Neural cell (in vitro differentiated cells): Measurements from ENCODE around the gene GPS2. TPM values are rescaled to one million over a fixed set of nuclear protein-coding genes. Genes with fewer than 3 reads are reported as not detected.

Experiments
- H2AFZ ChIP-seq: fragments of 200-600, 300-800 bp; sonication (generic), shearing (Covaris generic); 2 replicates; pipeline ENCODE4 v1.6.0; 2014; ENCODE audit warnings: low read depth, mild to moderate bottlenecking, antibody characterized with exemption, low read length, moderate library complexity
- H3F3A ChIP-seq: fragments of 200-600 bp; shearing (Covaris generic); 2 replicates; pipeline ENCODE4 v1.6.1; 2016; ENCODE audit warnings: mild to moderate bottlenecking, moderate library complexity, mixed read lengths, antibody characterized with exemption, low read length; ENCODE audit not compliant: insufficient read depth, poor library complexity, severe bottlenecking
- H3K27ac ChIP-seq: fragments of 200-600, 300-800 bp; sonication (generic), shearing (Covaris generic); 2 replicates; pipeline ENCODE4 v1.5.1; 2014; ENCODE audit warnings: mild to moderate bottlenecking, low read length, moderate library complexity
- H3K27me3 ChIP-seq: fragments of 300-800, 200-600 bp; sonication (generic), shearing (Covaris generic); 2 replicates; pipeline ENCODE4 v1.6.0; 2014; ENCODE audit warnings: mild to moderate bottlenecking, low read depth, low read length, moderate library complexity; ENCODE audit not compliant: insufficient read depth
- H3K36me3 ChIP-seq: fragments of 300-800, 200-600 bp; sonication (generic), shearing (Covaris generic); 2 replicates; pipeline ENCODE4 v1.5.1; 2014; ENCODE audit warnings: mild to moderate bottlenecking, antibody characterized with exemption, low read length, moderate library complexity; ENCODE audit not compliant: insufficient read depth
- H3K4me2 ChIP-seq: fragments of 300-800, 200-600 bp; sonication (generic), shearing (Covaris generic); 2 replicates; pipeline ENCODE4 v1.6.0; 2014; ENCODE audit warnings: mild to moderate bottlenecking, low read length
- H3K4me3 ChIP-seq: fragments of 300-800, 200-600 bp; sonication (generic), shearing (Covaris generic); 2 replicates; pipeline ENCODE4 v1.5.1; 2014; ENCODE audit warnings: mild to moderate bottlenecking, low read length, moderate library complexity
- H3K79me2 ChIP-seq: fragments of 200-600 bp; shearing (Covaris generic); replicated peaks from 2 replicates; pipeline ENCODE4 v1.6.0; 2014; ENCODE audit warnings: mild to moderate bottlenecking, low read length, moderate library complexity; ENCODE audit not compliant: insufficient read depth
- H3K9ac ChIP-seq: fragments of 300-800, 200-600 bp; sonication (generic), shearing (Covaris generic); 2 replicates; pipeline ENCODE4 v1.6.1; 2016; ENCODE audit warnings: mild to moderate bottlenecking, low read length, mixed read lengths
- H3K9me2 ChIP-seq: fragments of 200-600 bp; shearing (Covaris generic); 2 replicates; pipeline ENCODE4 v1.6.1; 2016; ENCODE audit warnings: mild to moderate bottlenecking, low read length, mixed read lengths; ENCODE audit not compliant: insufficient read depth
- H3K9me3 ChIP-seq: fragments of 200-600, 300-800 bp; sonication (generic), shearing (Covaris generic); 2 replicates; pipeline ENCODE4 v1.6.1; 2016; ENCODE audit warnings: mild to moderate bottlenecking, mixed run types, low read length, moderate library complexity, mixed read lengths
- H4K20me1 ChIP-seq: fragments of 200-600 bp; shearing (Covaris generic); 2 replicates; pipeline ENCODE4 v1.6.1; 2016; ENCODE audit warnings: mild to moderate bottlenecking, mixed run types; ENCODE audit not compliant: insufficient read depth
- EP300 ChIP-seq: fragments of 450-650 bp; conservative IDR thresholded peaks from 2 replicates; pipeline ENCODE4 v1.6.1; 2014; ENCODE audit warnings: antibody characterized with exemption, mild to moderate bottlenecking, moderate library complexity; ENCODE audit not compliant: poor library complexity, severe bottlenecking
- EZH2 ChIP-seq: fragments of 200-600, 300-800 bp; shearing (Covaris generic), sonication (generic); IDR thresholded peaks from 2 replicates; pipeline ENCODE4 v1.6.1; 2014; ENCODE audit warnings: antibody characterized with exemption, low read length, borderline replicate concordance, mild to moderate bottlenecking; ENCODE audit not compliant: insufficient read depth, poor library complexity, severe bottlenecking
- MXI1 ChIP-seq: fragments of 450-650 bp; conservative IDR thresholded peaks from 2 replicates; pipeline ENCODE4 v1.6.1; 2014; ENCODE audit warnings: antibody characterized with exemption, mild to moderate bottlenecking; ENCODE audit not compliant: poor library complexity, severe bottlenecking
- POLR2AphosphoS5 ChIP-seq: IDR thresholded peaks from 2 replicates; pipeline ENCODE4 v1.6.1; 2012
- RAD21 ChIP-seq: fragments of 450-650 bp; conservative IDR thresholded peaks from 2 replicates; pipeline ENCODE4 v1.6.1; 2014; ENCODE audit warnings: antibody characterized with exemption, mild to moderate bottlenecking, moderate library complexity
- SMC3 ChIP-seq: fragments of 450-650 bp; conservative IDR thresholded peaks from 2 replicates; pipeline ENCODE4 v1.6.1; 2014; ENCODE audit warnings: antibody characterized with exemption, mild to moderate bottlenecking, moderate library complexity; ENCODE audit not compliant: poor library complexity
- TAF1 ChIP-seq: IDR thresholded peaks from 2 replicates; pipeline ENCODE4 v1.6.1; 2012; ENCODE audit warnings: low read depth
- polyA plus RNA-seq: library from polyadenylated mRNA; depleted of rRNA; stranded (reverse); fragments of >200 nt; gene quantifications from 2 replicates; pipeline ENCODE4 v1.2.3, GENCODE V29; 2014
- TF ChIP-seq, protein P1 (sequence below): fragments of 450-650 bp; IDR thresholded peaks from 2 replicates; pipeline ENCODE4 v1.5.1; 2014; ENCODE audit warnings: antibody characterized with exemption, mild to moderate bottlenecking, moderate library complexity; ENCODE audit not compliant: poor library complexity, severe bottlenecking
- TF ChIP-seq, protein P2 (sequence below): IDR thresholded peaks from 2 replicates; pipeline ENCODE4 v1.6.1; 2012; ENCODE audit warnings: borderline replicate concordance

Gene GPS2
- polyA plus RNA-seq, 1 donor from 2014 or later = 108 TPM

DNA sequence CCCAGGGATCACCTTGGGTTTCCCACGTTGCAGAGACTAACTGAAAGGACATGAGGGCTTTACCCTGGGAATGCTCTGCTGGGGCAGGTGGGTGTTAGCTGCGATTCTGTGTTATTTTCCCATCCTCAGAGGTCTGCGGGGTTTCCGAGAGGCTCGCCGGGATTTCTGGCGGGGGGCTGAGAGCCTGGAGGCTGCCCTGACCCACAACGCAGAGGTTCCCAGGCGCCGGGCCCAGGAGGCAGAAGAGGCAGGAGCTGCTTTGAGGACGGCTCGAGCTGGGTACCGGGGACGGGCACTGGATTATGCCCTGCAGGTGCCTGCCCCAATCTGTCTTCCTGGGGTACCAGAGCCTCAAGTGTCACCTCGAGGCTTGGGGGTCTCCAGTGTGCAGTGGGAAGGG is 28.1 kb upstream of the GPS2 start:
- no peak for TF ChIP-seq TAF1
- no peak for TF ChIP-seq RAD21
- no peak for TF ChIP-seq MXI1
- TF ChIP-seq EP300 = no peak
- TF ChIP-seq POLR2AphosphoS5 = no peak
- TF ChIP-seq SMC3 = no peak
- TF ChIP-seq, protein P1, sequence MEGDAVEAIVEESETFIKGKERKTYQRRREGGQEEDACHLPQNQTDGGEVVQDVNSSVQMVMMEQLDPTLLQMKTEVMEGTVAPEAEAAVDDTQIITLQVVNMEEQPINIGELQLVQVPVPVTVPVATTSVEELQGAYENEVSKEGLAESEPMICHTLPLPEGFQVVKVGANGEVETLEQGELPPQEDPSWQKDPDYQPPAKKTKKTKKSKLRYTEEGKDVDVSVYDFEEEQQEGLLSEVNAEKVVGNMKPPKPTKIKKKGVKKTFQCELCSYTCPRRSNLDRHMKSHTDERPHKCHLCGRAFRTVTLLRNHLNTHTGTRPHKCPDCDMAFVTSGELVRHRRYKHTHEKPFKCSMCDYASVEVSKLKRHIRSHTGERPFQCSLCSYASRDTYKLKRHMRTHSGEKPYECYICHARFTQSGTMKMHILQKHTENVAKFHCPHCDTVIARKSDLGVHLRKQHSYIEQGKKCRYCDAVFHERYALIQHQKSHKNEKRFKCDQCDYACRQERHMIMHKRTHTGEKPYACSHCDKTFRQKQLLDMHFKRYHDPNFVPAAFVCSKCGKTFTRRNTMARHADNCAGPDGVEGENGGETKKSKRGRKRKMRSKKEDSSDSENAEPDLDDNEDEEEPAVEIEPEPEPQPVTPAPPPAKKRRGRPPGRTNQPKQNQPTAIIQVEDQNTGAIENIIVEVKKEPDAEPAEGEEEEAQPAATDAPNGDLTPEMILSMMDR = no peak
- TF ChIP-seq EZH2 = no peak
- TF ChIP-seq, protein P2, sequence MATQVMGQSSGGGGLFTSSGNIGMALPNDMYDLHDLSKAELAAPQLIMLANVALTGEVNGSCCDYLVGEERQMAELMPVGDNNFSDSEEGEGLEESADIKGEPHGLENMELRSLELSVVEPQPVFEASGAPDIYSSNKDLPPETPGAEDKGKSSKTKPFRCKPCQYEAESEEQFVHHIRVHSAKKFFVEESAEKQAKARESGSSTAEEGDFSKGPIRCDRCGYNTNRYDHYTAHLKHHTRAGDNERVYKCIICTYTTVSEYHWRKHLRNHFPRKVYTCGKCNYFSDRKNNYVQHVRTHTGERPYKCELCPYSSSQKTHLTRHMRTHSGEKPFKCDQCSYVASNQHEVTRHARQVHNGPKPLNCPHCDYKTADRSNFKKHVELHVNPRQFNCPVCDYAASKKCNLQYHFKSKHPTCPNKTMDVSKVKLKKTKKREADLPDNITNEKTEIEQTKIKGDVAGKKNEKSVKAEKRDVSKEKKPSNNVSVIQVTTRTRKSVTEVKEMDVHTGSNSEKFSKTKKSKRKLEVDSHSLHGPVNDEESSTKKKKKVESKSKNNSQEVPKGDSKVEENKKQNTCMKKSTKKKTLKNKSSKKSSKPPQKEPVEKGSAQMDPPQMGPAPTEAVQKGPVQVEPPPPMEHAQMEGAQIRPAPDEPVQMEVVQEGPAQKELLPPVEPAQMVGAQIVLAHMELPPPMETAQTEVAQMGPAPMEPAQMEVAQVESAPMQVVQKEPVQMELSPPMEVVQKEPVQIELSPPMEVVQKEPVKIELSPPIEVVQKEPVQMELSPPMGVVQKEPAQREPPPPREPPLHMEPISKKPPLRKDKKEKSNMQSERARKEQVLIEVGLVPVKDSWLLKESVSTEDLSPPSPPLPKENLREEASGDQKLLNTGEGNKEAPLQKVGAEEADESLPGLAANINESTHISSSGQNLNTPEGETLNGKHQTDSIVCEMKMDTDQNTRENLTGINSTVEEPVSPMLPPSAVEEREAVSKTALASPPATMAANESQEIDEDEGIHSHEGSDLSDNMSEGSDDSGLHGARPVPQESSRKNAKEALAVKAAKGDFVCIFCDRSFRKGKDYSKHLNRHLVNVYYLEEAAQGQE = no peak
- H2AFZ ChIP-seq = no peak overlapping the region

DNA sequence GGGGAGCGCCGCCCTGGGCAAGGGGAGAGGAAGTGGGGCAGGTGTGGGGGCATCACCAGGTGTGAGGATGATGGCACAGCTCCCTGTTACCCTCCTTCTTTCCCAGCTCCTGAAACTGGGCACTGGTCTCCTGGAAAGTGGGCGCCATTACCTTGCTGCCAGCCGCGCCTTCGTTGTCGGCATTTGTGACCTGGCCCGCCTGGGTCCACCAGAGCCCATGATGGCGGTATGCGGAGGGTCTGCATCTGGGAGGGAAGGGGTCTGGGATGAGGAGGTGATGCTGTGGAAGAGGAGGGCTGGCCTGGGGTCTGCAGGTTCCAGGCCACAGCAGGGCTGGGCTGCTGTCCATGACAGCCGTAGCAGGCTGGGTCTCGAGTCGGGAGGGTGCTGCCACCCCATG is 26.7 kb upstream of the GPS2 start:
- Histone ChIP-seq H3K4me2 (no peak overlapping the region), H3K27ac (no peak overlapping the region), H3K9me2 (no peaks in the 10 kb centered on the region), H3K36me3 (no peaks in the 10 kb centered on the region), H3K27me3 (no peaks in the 10 kb centered on the region), H3K79me2 (no peaks in the 10 kb centered on the region), H4K20me1 (no peaks in the 10 kb centered on the region), H3K9ac (no peak overlapping the region), H3K4me3 (no peak overlapping the region), H3K9me3 (no peaks in the 10 kb centered on the region), H3F3A (no peaks in the 10 kb centered on the region), H2AFZ (no peak overlapping the region)
- TF ChIP-seq MXI1 (no peak), POLR2AphosphoS5 (no peak), SMC3 (no peak), EZH2 (no peak), EP300 (no peak), TAF1 (no peak), RAD21 (no peak)
- TF ChIP-seq, protein P2 = no peak
- TF ChIP-seq, protein P1 = no peak

More for the DNA sequence above, 28.1 kb upstream of the GPS2 start:
- Histone ChIP-seq H4K20me1 (no peaks in the 10 kb centered on the region), H3K36me3 (no peaks in the 10 kb centered on the region), H3K27me3 (no peaks in the 10 kb centered on the region), H3K9me2 (no peaks in the 10 kb centered on the region), H3K4me3 (no peak overlapping the region), H3K27ac (no peak overlapping the region), H3K4me2 (no peak overlapping the region), H3F3A (no peaks in the 10 kb centered on the region), H3K79me2 (no peaks in the 10 kb centered on the region), H3K9me3 (no peaks in the 10 kb centered on the region), H3K9ac (no peak overlapping the region)
